H1 (cell line): ENCODE data around the gene CHD3. TPM values are rescaled to one million over a fixed set of nuclear protein-coding genes. Genes with fewer than 3 reads are reported as not detected.

Experiments
- CEBPB ChIP-seq: IDR thresholded peaks from 2 replicates; pipeline ENCODE4 v1.6.1; 2012; ENCODE audit warnings: low read depth, low read length
- CHD1 ChIP-seq: IDR thresholded peaks from 2 replicates; pipeline ENCODE4 v1.6.1; 2012; ENCODE audit warnings: low read depth, low read length, improper control_type of control experiment
- CHD7 ChIP-seq: fragments of 300-600 bp; sonication (generic); IDR thresholded peaks from 2 replicates; pipeline ENCODE4 v1.7.1; 2012; ENCODE audit warnings: low read length, moderate library complexity, mild to moderate bottlenecking, inconsistent platforms; ENCODE audit not compliant: insufficient replicate concordance
- CTBP2 ChIP-seq: IDR thresholded peaks from 2 replicates; pipeline ENCODE4 v1.7.0; 2011; ENCODE audit warnings: borderline replicate concordance, mild to moderate bottlenecking, moderate library complexity, mixed read lengths, low read length; ENCODE audit not compliant: insufficient read depth, insufficient read length
- EZH2 ChIP-seq: fragments of 200-600 bp; sonication (generic); IDR thresholded peaks from 2 replicates; pipeline ENCODE4 v1.7.1; 2012; ENCODE audit warnings: low read depth, mild to moderate bottlenecking, moderate library complexity, low read length, inconsistent platforms; ENCODE audit not compliant: severe bottlenecking
- KDM4A ChIP-seq: IDR thresholded peaks from one replicate; pipeline ENCODE4 v1.7.1; 2012; ENCODE audit warnings: low read depth, mild to moderate bottlenecking, moderate library complexity, low read length, inconsistent platforms; ENCODE audit not compliant: severe bottlenecking
- RNF2 ChIP-seq: fragments of 200-900, 300-1000 bp; sonication (generic); IDR thresholded peaks from 2 replicates; pipeline ENCODE4 v1.7.1; 2016; ENCODE audit warnings: borderline replicate concordance, low read depth, mild to moderate bottlenecking, antibody characterized with exemption, low read length; ENCODE audit not compliant: poor library complexity, severe bottlenecking; ENCODE audit errors: missing control alignments
- SUZ12 ChIP-seq: fragments of 200-600 bp; sonication (generic); IDR thresholded peaks from 2 replicates; pipeline ENCODE4 v1.6.1; 2012; ENCODE audit warnings: mild to moderate bottlenecking, inconsistent platforms, low read length, moderate library complexity, mixed read lengths
- TBP ChIP-seq: IDR thresholded peaks from 2 replicates; pipeline ENCODE4 v1.6.1; 2011; ENCODE audit warnings: low read depth, low read length, improper control_type of control experiment
- polyA plus RNA-seq, 7 experiments: library from polyadenylated mRNA; depleted of rRNA in 3 of 7; stranded (reverse) in 5 of 7; unstranded in 2 of 7; fragments of >200 nt in 5 of 7; fragments of 200-250 nt in 2 of 7; gene quantifications; 1 replicate in 5 of 7; 2 replicates in 1 of 7; 4 replicates in 1 of 7; pipeline versions ENCODE4 v1.2.1 to v1.2.3, GENCODE V29; 2011 to 2013; ENCODE audit warnings: missing spikeins in 2 of 7, mixed read lengths in 2 of 7
- total RNA-seq: library from RNA; stranded (reverse); fragmentation: NEBNext Ultra II Directional; extraction: Animal tissue kit (Norgen Biotek cat#: 25700); gene quantifications from 2 replicates; pipeline ENCODE4 v1.2.1, GENCODE V29; 2021

CHD3 gene
- total and polyA plus RNA-seq, 2 of the 8 experiments (the other 6 are each of a cell fraction or from before 2014, with no cell fraction given): 12.3 to 12.9 TPM

GRCh38 chr17:7852919-7853690 is 35.5 kb upstream of the CHD3 start (continued):
- no peak for TF ChIP-seq CHD7
- peak; percentile 72 for TF ChIP-seq EZH2
- peak; percentile 25 for TF ChIP-seq KDM4A
- peak; percentile 36 for TF ChIP-seq RNF2
- no peak for TF ChIP-seq CEBPB
- TF ChIP-seq CTBP2: peak; percentile 48
- TF ChIP-seq SUZ12: peak; percentile 67
- no peak for TF ChIP-seq CHD1
- TF ChIP-seq TBP: peak; percentile 22; the same call in 1 of the 2 replicates
